ENCODE data around the gene USP36.

DNA sequence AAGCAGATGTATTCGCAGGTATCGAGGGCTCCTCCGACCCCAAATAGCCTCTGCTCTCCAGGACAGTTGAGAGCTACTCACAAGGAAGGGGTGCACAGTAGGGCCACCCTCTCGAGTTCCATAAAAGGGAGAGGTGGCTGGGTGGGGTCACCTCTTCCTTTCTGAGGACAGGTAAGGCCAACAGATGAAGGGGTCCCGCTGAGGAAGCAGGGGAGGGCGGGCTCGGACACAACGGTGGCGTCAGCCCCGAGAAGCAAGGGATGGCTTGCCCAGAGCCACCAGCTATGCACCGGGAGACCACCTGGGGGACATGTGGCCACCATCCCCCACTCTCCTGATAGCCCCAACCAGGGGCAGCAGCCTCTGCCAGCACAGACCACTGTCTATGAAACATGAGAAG, 43.4 kb downstream of the USP36 start:
- TF ChIP-seq, protein P1, sequence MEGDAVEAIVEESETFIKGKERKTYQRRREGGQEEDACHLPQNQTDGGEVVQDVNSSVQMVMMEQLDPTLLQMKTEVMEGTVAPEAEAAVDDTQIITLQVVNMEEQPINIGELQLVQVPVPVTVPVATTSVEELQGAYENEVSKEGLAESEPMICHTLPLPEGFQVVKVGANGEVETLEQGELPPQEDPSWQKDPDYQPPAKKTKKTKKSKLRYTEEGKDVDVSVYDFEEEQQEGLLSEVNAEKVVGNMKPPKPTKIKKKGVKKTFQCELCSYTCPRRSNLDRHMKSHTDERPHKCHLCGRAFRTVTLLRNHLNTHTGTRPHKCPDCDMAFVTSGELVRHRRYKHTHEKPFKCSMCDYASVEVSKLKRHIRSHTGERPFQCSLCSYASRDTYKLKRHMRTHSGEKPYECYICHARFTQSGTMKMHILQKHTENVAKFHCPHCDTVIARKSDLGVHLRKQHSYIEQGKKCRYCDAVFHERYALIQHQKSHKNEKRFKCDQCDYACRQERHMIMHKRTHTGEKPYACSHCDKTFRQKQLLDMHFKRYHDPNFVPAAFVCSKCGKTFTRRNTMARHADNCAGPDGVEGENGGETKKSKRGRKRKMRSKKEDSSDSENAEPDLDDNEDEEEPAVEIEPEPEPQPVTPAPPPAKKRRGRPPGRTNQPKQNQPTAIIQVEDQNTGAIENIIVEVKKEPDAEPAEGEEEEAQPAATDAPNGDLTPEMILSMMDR (IDR thresholded peaks at IDR 0.05), result no peak
- no peak for TF ChIP-seq POLR2AphosphoS5 (IDR thresholded peaks at IDR 0.05; ENCODE audit: low read depth, low read length)
- no peak for TF ChIP-seq SIN3A (IDR thresholded peaks at IDR 0.05; ENCODE audit: borderline replicate concordance, insufficient read depth, low read depth, low read length)
- no peak for TF ChIP-seq TCF7L2 (IDR thresholded peaks at IDR 0.05; ENCODE audit: low read depth, low read length)
